Measurements from ENCODE around the gene ASIC4. TPM values are rescaled to one million over a fixed set of nuclear protein-coding genes. Genes with fewer than 3 reads are reported as not detected.
A peak's percentile ranks its signal among the peaks of the same experiment; 100 is the strongest.

The ASIC4 gene
- total and polyA plus RNA-seq, 9 of the 15 experiments (the other 6 are each of a cell fraction or from before 2014, with no cell fraction given) = 0.07 to 19.2 (median 4.8) TPM

- TF ChIP-seq ZBTB40 (IDR thresholded peaks at IDR 0.05) = peak; percentile 74
- no peak for TF ChIP-seq ZBTB40 (CRISPR knock-in tag; IDR thresholded peaks at IDR 0.05)
- no peak for TF ChIP-seq ATF6 (CRISPR knock-in tag; IDR thresholded peaks at IDR 0.05)
- peak; percentile 71 to 76 for TF ChIP-seq SIX5 (IDR thresholded peaks at IDR 0.05; ENCODE audit: borderline replicate concordance in 1 of 2, insufficient read depth in 1 of 2, low read depth in 1 of 2, low read length in 2 of 2)
- TF ChIP-seq POLR2B (IDR thresholded peaks at IDR 0.05; ENCODE audit: low read depth, partially characterized antibody) = peak; percentile 74
- peak; percentile 69; the same call in 1 of the 2 replicates for TF ChIP-seq MAFF (IDR thresholded peaks at IDR 0.05; ENCODE audit: low read length)
- TF ChIP-seq ESRRB (CRISPR knock-in tag; IDR thresholded peaks at IDR 0.05; ENCODE audit: borderline replicate concordance) = no peak
- no peak for TF ChIP-seq NFYB (IDR thresholded peaks at IDR 0.05; ENCODE audit: extremely low read depth, insufficient read length)
- TF ChIP-seq GTF2A2 (tag; IDR thresholded peaks at IDR 0.05) = no peak
- no peak for TF ChIP-seq CBX8 (IDR thresholded peaks at IDR 0.05; ENCODE audit: borderline replicate concordance, extremely low read depth, low read depth, low read length, poor library complexity, severe bottlenecking)
- no peak for TF ChIP-seq SETDB1 (IDR thresholded peaks at IDR 0.05; ENCODE audit: low read length)
- no peak for TF ChIP-seq SMAD2 (IDR thresholded peaks at IDR 0.05; ENCODE audit: low read depth, low read length)
- peak; percentile 7 for TF ChIP-seq CHD1 (IDR thresholded peaks at IDR 0.05; ENCODE audit: low read length)
- TF ChIP-seq ZNF589 (CRISPR knock-in tag; IDR thresholded peaks at IDR 0.05; ENCODE audit: low read depth) = no peak
- TF ChIP-seq POLR2H (tag; IDR thresholded peaks at IDR 0.05; ENCODE audit: low read depth) = peak; percentile 74
- TF ChIP-seq EP400 (IDR thresholded peaks at IDR 0.05) = peak; percentile 86
- no peak for TF ChIP-seq PTBP1 (IDR thresholded peaks at IDR 0.05; ENCODE audit: low read depth, low read length)
Measured at GRCh38 chr2:219498280-219499057, 15.8 kb upstream of the ASIC4 start, which contains the start of gene GMPPA (continued).

Data from K562 (cell line).